Astrocyte of the cerebellum (primary cell): ENCODE measurements around the gene RAD54L2.
"Not testable (repeated sequence)": the region's sequence is repeated elsewhere in the genome, so short reads cannot be mapped to it uniquely, and the experiment has no call there.

Experiments
- DNase-seq: peaks from one replicate; pipeline ENCODE4 v3.0.0-alpha.2; 2011; ENCODE audit warnings: low read depth
- H3K4me3 ChIP-seq: 2 replicates; pipeline ENCODE4 v1.5.1; 2011; ENCODE audit warnings: mild to moderate bottlenecking, low read depth, low read length, moderate library complexity
- CTCF ChIP-seq: IDR thresholded peaks from 2 replicates; pipeline ENCODE4 v1.5.1; 2012; ENCODE audit warnings: low read length, low read depth, moderate library complexity, mild to moderate bottlenecking; ENCODE audit errors: missing control alignments
- in situ Hi-C: cut with HindIII; loops from 2 replicates; pipeline ENCODE4 v1.10.0; 2017; ENCODE audit warnings: low sequenced_read_pairs

Gene RAD54L2

GRCh38 chr3:51508255-51508654 is 30.3 kb upstream of the RAD54L2 start:
- no peak for DNase-seq
- in situ Hi-C loops, result no loop called here

GRCh38 chr3:51510996-51511395 is 27.5 kb upstream of the RAD54L2 start:
- no peak for DNase-seq
- TF ChIP-seq CTCF, result no peak
- in situ Hi-C loops, result no loop called here
- no peak overlapping the region for H3K4me3 ChIP-seq

More at GRCh38 chr3:51508255-51508654, 30.3 kb upstream of the RAD54L2 start:
- no peak for TF ChIP-seq CTCF
- H3K4me3 ChIP-seq, result no peak overlapping the region

- DNase-seq, result no peak
- no peak overlapping the region for H3K4me3 ChIP-seq
- TF ChIP-seq CTCF, result no peak
- in situ Hi-C loops, result no loop called here
Measured at GRCh38 chr3:51514210-51514609, 24.3 kb upstream of the RAD54L2 start.

- DNase-seq, result no peak
- no peak overlapping the region for H3K4me3 ChIP-seq
- in situ Hi-C loops, result no loop called here
- no peak for TF ChIP-seq CTCF
Measured at GRCh38 chr3:51519848-51520247, 18.7 kb upstream of the RAD54L2 start.

- DNase-seq, in situ Hi-C loops, H3K4me3 ChIP-seq: not testable (repeated sequence)
Measured at GRCh38 chr3:51520906-51521730, 17.4 kb upstream of the RAD54L2 start.

- DNase-seq, result no peak
Measured at GRCh38 chr3:51522273-51522962, 16.1 kb upstream of the RAD54L2 start.

GRCh38 chr3:51524874-51525273 is 13.6 kb upstream of the RAD54L2 start:
- DNase-seq, H3K4me3 ChIP-seq, in situ Hi-C loops: not testable (repeated sequence)

More at GRCh38 chr3:51522273-51522962, 16.1 kb upstream of the RAD54L2 start:
- in situ Hi-C loops, result no loop called here
- TF ChIP-seq CTCF, result no peak
- no peak overlapping the region for H3K4me3 ChIP-seq
